Measurements from ENCODE around the gene EVX1.

Gene EVX1

GRCh38 chr7:27245798-27246691 lies 3.4 kb downstream of the EVX1 start:
- Histone ChIP-seq H3K36me3 (ENCODE audit: control insufficient read depth, insufficient read depth, low read length) (no peaks in the 10 kb centered on the region), H3K9ac (no peak overlapping the region), H2AFZ (peak overlapping the region; percentile 33), H3K4me1 (no peaks in the 10 kb centered on the region), H3K4me3 (ENCODE audit: low read depth, low read length) (no peak overlapping the region), H3K79me2 (no peaks in the 10 kb centered on the region), H3K9me3 (ENCODE audit: control insufficient read depth, low read length) (no peaks in the 10 kb centered on the region), H3K27ac (no peak overlapping the region), H3K4me2 (ENCODE audit: low read length) (peak overlapping the region; percentile 38), H3K27me3 (ENCODE audit: control insufficient read depth, insufficient read depth, low read length) (peaks cover 49% of the 10 kb centered on the region)
- TF ChIP-seq CTCF (IDR thresholded peaks at IDR 0.05), result no peak

- Histone ChIP-seq H3K4me2 (ENCODE audit: low read length) (no peak overlapping the region), H3K9me3 (ENCODE audit: control insufficient read depth, low read length) (no peaks in the 10 kb centered on the region), H2AFZ (no peak overlapping the region), H3K4me1 (no peaks in the 10 kb centered on the region), H3K4me3 (ENCODE audit: low read depth, low read length) (no peak overlapping the region), H3K27ac (no peak overlapping the region), H3K79me2 (no peaks in the 10 kb centered on the region), H3K9ac (no peak overlapping the region), H3K27me3 (ENCODE audit: control insufficient read depth, insufficient read depth, low read length) (peaks cover 41% of the 10 kb centered on the region), H3K36me3 (ENCODE audit: control insufficient read depth, insufficient read depth, low read length) (no peaks in the 10 kb centered on the region)
- TF ChIP-seq CTCF (IDR thresholded peaks at IDR 0.05), result no peak
Measured at GRCh38 chr7:27247000-27247399, 4.4 kb downstream of the EVX1 start.

GRCh38 chr7:27247452-27248426 lies 5.1 kb downstream of the EVX1 start:
- peaks cover 36% of the 10 kb centered on the region for H3K27me3 ChIP-seq (ENCODE audit: control insufficient read depth, insufficient read depth, low read length)
- H3K9me3 ChIP-seq (ENCODE audit: control insufficient read depth, low read length), result no peaks in the 10 kb centered on the region
- H3K79me2 ChIP-seq, result no peaks in the 10 kb centered on the region
- H3K27ac ChIP-seq, result no peak overlapping the region
- no peak overlapping the region for H2AFZ ChIP-seq
- H3K4me3 ChIP-seq (ENCODE audit: low read depth, low read length), result no peak overlapping the region
- TF ChIP-seq CTCF (IDR thresholded peaks at IDR 0.05), result no peak
- H3K4me2 ChIP-seq (ENCODE audit: low read length), result no peak overlapping the region
- no peaks in the 10 kb centered on the region for H3K36me3 ChIP-seq (ENCODE audit: control insufficient read depth, insufficient read depth, low read length)
- H3K4me1 ChIP-seq, result no peaks in the 10 kb centered on the region
- H3K9ac ChIP-seq, result no peak overlapping the region

GRCh38 chr7:27248427-27248806 lies 5.8 kb downstream of the EVX1 start:
- no peaks in the 10 kb centered on the region for H3K9me3 ChIP-seq (ENCODE audit: control insufficient read depth, low read length)
- no peak overlapping the region for H3K9ac ChIP-seq
- H3K4me2 ChIP-seq (ENCODE audit: low read length), result no peak overlapping the region
- no peak overlapping the region for H3K27ac ChIP-seq
- H3K27me3 ChIP-seq (ENCODE audit: control insufficient read depth, insufficient read depth, low read length), result peaks cover 30% of the 10 kb centered on the region
- no peaks in the 10 kb centered on the region for H3K4me1 ChIP-seq
- H2AFZ ChIP-seq, result no peak overlapping the region
- no peak for TF ChIP-seq CTCF (IDR thresholded peaks at IDR 0.05)
- H3K36me3 ChIP-seq (ENCODE audit: control insufficient read depth, insufficient read depth, low read length), result no peaks in the 10 kb centered on the region
- H3K79me2 ChIP-seq, result no peaks in the 10 kb centered on the region
- no peak overlapping the region for H3K4me3 ChIP-seq (ENCODE audit: low read depth, low read length)
